Measurements from ENCODE around the gene ATP6V1B1. TPM values are rescaled to one million over a fixed set of nuclear protein-coding genes. Genes with fewer than 3 reads are reported as not detected.

ATP6V1B1 gene
- polyA plus RNA-seq, 4 donors: 67.2 to 92.1 (median 80.4) TPM

DNA sequence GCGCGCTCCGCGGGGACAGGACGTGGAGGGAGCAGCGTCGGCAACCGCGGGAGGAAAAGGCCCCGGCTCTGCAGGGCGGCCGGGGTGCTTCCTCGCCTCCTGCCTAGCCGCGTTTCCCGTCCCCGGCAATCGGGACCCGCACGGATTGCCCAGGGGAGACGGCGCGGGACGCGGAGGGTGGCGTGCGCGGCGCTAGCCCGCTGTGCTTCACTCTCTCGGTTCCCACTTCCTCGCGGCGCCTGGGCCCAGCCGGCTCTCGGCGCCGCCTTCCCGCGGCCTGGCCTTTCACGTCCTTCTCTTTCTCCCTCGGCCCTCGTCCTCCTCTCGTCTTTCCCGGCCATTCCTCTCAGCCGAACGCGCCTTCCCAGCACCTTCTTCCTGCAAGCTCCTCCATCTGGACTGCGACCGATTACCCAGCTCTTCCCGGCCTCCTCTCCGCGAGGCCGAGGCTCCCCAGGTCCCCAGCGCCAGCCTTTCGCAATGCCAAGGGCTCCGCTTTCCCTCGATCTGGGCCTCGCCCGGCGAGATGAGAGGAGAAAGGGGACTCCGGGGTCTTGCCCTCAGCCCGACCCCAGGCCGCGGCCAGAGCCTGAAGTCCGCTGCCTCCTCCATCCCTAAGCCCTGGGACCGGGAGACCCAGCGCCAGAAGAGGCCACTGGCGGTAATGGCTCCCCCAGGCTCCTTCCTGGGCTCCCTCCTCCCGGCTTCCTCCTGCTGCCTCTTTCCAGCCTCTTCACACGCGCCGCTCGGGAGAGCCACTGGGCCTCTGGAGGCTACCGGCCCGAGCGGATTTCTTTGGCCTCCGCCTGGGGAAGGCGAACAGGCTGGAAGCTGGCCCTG lies 34.3 kb upstream of the ATP6V1B1 start:
- no peak for DNase-seq (ENCODE audit: low read depth in 4 of 4, low spot score in 2 of 4)

DNA sequence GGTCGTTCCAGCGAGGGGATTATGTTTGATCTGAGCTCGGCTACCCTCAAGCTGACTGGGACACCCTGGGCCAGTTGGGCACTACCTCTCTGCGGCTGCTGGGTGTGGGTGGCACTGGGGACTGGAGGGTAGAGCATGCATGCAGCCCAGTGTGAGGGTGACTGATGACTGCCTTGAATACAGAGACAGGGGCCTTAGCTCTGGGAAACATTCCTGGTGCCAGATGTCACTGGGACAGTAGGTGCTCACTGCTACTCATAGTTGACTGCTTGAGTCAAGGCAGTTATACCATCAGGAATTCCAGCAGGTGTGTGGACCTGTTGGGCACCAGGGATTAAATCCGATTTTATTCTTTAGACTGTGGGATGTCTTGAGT lies 33.6 kb upstream of the ATP6V1B1 start:
- DNase-seq (ENCODE audit: low read depth in 4 of 4, low spot score in 2 of 4): no peak

DNA sequence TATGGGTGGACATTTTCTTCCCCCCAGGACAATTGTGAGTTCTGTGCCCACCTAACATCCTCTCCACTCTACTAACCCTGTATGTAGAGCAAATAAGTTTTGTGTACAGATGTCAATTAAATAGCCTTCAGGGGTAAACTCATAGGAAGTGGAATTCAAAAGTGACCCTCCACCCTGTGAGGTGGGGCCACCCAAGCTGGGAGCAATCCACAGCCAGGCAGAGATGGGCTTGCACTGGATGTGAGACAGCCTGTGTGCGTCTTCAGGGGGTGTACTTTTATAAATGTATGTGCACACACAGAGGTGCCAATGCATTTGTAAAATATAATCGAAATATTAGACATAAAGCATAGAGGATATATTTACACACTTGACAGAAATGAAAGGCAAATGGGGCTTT lies 33.1 kb upstream of the ATP6V1B1 start:
- DNase-seq (ENCODE audit: low read depth in 4 of 4, low spot score in 2 of 4): no peak

DNA sequence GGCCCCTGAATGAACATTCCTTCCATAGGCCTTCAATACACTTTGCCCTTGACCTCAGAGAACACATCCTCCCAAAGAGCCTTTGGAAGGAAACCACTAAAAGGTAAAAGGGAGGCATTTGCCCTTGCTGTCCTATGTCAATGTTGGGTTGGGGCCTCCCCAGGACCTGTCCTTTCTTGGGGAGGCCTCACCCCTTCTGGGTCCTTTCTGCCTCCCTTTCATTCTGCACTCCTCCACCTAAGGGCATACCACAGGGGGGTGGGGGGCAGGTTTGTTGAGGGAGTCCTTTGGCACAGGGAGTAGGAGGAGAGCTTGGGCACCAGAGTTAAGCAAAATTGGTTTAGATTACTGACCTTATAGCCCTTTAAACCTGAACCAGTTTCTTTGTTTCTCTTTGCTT lies 32.5 kb upstream of the ATP6V1B1 start:
- DNase-seq (ENCODE audit: low read depth in 4 of 4, low spot score in 2 of 4): no peak

DNA sequence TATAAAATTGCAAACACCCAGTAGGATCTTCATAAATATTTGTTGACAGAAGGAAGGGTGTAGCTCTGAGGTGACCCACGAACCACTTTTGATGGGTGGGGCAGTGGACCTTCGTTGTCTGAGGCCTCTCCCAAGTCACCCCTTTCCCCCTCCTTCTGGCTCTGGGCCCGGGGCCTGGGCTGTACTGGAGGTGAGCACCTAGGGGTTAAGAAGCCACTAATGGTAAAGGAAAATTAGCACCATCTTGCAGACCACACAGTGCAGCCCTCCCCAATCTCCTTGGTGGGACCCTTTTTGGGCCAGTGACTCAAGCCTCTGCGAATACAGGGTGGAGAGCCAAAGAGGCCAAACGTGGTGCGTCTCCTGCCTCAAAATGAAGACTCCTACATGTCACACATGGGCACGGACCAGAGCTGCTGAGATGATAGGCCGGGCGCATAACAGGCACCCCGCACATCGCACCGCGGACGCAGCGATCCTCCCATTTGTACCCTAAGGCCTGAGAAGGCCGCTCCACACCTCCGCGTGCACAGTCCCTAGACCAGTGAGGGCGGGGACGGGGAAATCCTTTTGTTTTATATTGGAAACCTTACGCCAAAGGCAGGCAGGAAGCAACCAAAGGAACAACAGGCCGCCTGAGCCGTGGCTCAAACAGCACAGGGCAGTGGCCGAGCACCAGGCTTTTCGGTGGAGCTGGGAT lies 31.9 kb upstream of the ATP6V1B1 start:
- no peak for DNase-seq (ENCODE audit: low read depth in 4 of 4, low spot score in 2 of 4)

DNA sequence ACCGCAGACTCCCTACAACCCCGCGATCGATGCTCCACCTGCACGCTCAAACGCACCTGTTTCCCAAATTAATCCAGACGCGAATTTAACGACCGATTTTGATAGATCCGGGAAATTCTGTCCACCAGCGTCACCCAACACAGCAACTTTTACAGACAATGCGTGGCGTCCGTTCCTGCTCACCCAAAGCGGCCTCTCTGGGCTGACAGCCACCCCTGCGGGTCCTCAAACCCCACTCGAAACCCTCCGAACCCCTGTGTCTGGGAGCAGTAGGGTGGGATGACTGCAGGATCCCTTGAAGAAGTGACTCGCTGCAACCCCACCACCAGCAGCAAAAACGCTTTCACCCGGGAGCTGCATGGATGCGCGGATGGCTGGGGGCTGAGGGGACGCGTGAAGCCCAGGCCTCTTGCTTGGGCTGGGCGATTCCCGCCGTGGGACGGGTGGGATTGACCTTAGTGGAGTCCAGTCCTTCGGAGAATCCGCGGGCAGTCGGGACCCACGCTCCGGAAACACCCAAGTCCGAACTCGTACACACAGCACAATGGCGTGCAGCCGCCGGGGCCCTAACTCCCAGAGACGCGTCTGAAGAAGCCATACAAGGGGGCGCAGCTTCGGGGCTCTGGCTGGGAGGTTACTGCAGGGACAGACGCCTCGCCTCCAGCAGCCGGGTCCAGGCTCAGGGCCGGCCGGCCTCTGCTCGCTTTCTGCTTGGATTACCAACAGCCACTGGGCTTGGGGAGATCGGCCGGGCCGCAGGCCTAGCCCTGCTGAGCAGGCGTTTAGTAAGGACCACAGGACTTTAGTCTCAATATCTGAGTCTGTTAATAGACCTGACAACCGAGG lies 31.1 kb upstream of the ATP6V1B1 start:
- no peak for DNase-seq (ENCODE audit: low read depth in 4 of 4, low spot score in 2 of 4)

DNA sequence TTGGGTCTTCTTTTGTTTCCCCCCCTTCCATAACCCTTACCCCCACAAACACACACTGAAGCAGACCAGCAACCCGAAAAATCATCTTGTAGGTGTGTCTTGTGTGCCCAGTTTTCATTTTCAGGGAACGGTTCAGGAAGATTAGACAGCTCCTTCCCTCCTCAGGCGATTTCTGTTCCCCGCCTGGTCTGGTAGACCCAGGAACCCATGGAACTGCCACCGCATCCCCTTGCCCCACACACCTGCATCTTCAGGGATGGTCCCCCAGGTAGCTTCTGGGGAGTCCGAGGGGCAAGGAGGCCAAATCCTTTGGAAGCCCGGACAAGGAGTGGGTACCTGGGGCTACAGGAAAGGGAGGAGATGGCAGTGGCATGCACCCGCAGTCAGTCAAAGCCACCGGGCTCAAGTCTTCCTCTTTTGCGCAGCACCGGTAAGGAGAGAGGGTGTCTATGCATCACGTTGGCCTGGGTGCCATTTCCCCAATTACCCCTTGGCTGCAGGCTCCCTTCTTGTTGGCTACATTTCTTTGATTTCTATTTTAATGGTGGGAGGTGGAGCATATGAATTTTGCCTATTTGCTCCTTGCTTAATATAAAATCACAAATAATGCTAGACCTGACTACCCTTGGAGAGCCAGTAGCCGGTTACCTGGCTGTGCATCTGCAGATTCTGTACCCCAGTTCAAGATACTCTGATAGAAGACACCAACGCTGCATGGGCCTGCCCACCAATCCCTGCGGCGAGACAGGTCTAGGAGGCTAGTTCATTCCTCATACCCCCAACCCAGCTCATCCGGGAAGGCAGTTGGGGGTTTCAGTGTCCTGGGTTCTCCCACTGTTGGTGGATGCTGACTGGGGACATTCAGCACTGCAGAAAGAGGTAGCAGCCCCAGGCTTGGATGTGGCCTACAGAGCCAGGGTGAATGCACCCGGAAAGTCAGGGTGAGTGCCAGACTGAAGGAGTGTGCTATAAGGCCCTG lies 30.0 kb upstream of the ATP6V1B1 start:
- no peak for DNase-seq (ENCODE audit: low read depth in 4 of 4, low spot score in 2 of 4)

DNA sequence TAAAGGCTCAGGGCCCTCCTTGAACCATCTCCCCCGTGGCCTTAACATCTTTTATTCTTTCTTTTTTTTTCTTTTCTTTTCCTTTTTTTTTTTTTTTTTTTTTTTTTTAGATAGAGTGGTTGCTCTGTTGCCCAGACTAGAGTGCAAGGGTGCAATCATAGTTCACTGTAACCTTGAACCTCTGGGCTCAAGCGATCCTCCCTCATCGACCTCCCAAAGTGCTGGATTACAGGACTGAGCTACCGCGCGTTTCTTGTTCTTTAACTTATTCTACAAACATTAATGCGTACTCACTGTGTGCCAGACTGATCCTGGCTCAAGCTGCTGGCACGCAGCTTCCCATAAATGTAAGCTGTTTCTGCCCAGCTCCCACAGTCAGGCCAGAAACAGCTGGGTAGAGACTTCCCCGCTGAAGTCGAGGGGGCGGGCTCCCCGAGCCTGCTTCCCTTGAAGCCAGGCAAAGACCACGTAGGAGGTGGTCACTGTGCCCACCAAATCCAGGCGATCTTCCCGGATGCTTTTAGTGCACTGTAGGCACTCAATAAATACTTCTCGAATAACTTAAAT lies 29.2 kb upstream of the ATP6V1B1 start:
- no peak for DNase-seq (ENCODE audit: low read depth in 4 of 4, low spot score in 2 of 4)

DNA sequence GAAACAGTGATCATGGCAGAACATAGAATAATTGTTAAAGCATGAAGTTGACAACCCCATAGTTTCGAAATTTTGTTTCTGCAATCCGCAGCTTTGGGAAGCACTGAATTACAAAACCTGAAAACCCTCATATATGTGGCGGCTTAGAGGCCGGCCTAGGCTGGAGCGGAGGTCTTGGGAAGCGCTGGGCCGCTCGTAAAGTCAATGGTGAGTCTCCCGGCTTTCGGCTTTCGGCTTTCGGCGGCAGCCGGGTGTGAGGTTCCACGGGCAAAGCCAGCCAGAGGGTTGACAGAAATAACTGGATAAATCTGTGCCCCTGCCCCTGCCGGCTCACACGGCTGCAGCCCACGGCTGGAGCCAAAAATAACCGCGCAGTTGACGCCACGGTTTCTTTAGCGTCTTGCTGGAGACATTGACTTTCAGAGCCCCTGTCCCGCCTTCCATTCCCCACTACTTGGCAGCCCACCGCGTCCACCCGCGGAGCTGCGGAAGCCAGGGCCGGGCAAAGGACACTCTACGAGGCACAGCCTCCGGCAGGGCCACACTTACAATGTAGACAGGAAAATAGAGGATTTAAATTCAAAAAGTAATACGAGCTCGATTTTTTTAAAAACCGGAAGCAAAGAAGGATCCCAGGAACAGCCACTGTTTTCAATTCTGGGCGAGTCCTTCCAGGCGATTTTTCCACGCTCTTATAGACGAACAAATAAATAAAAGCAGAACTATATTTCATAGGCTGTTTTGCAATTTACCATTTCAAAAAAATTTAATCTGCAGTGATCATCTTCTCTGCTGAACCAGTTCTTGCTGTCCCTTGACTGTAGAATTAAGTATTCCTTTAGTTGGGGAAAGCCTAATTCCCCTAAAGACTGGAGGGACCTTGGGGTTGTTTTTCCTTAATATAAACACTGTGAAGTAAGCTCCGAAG lies 28.3 kb upstream of the ATP6V1B1 start:
- DNase-seq (ENCODE audit: low read depth in 4 of 4, low spot score in 2 of 4): no peak

DNA sequence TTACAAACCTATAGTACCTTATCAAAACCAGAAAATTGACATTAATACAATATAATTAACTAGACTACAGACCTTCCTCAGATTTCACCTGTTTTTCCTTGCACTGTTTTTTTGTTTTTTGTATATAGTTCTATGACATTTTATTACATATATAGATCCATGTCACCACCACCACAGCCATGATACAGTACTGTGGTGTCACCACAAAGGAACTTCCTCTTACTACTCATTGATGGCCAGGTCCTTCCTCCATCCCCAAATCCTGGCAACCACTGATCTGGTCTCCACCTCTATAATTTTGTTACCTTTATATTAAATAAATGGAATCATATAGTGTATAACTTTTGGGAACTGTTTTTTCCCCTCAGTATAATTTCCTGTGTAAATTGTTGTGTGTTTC lies 19.4 kb upstream of the ATP6V1B1 start:
- DNase-seq (ENCODE audit: low read depth in 4 of 4, low spot score in 2 of 4): no peak

DNA sequence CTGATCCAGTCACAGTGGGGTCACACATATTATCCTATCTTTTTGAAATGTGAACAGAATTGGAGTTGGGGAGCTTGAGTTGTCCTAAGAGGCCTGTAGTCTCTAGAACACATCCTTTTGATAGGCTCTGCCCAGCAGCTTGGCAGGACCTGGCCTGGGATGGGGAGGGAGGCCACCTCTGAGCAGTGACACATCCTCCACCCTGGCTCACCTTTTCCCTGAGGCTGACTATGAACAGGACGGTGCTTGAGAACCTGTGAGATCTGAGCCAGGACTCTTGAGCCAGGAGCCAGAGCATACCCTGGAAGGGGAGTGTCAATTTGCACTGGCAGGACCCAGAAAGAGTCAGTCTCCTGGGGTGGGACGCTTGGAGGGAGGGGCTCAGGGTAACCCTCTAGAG lies 17.7 kb upstream of the ATP6V1B1 start:
- no peak for DNase-seq (ENCODE audit: low read depth in 4 of 4, low spot score in 2 of 4)

DNA sequence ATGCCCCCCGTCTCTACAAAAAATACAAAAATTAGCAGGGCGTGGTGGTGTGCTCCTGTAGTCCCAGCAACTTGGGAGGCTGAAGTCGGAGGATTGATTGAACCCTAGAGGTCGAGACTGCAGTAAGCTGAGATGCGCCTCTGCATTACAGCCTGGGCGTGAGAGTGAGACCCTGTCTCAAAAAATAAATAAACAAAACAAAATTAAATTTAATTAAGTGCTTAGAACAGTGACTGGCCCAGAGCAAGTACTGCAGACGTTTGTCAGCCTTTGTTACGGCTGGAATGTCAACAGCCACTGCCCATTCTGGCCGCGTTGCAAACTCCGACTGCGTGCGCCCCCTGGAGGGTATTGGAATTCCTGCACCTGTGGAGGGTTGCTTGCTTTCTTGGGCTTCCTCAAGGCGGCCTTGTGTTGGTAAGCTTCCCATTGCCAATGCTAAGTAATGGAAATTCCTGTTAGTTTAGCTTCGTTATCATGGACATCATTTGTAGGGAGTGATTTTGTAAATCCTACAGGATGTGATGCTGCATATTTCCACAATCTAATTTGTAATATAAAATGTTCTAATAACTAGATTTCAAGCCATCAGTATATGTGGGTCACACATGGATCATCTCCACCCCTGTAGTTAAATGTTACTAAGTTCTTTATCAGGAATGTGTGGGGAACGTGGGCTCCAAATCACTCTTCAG lies 15.9 kb upstream of the ATP6V1B1 start:
- DNase-seq (ENCODE audit: low read depth in 4 of 4, low spot score in 2 of 4): peak in 1 of 4 donors; percentile 78

DNA sequence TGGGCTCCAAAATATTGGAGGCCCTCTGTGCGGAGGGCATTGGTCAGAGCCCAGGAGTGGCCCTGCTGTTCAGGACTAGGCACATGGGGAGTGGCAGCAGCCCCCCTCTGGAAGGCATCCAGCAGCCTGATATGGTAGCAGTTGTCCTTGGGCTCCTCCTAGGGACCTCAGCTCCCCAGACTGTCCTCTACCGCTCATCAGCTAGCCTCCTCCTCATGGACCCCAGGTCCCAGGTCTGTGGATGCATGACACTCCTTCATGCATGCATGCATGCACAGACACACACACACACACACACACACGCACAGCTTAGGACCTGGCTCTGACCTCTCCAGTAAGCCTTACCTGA lies 15.4 kb upstream of the ATP6V1B1 start:
- DNase-seq (ENCODE audit: low read depth in 4 of 4, low spot score in 2 of 4): no peak

DNA sequence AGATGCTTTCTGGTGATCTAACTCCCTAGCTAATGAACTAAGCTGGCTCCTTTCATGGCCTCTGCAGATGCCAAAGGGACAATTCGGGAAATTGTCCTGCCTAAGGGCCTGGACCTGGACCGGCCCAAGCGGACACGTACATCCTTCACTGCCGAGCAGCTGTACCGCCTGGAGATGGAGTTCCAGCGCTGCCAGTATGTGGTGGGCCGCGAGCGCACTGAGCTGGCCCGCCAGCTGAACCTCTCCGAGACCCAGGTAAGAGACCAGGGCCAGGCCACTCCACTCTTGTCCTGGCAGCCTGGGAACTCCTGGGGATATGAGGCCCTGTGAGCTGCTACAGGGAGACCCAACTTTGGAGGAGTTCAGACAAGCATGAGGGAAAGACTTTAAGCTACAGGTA lies 14.7 kb upstream of the ATP6V1B1 start:
- no peak for DNase-seq (ENCODE audit: low read depth in 4 of 4, low spot score in 2 of 4)

DNA sequence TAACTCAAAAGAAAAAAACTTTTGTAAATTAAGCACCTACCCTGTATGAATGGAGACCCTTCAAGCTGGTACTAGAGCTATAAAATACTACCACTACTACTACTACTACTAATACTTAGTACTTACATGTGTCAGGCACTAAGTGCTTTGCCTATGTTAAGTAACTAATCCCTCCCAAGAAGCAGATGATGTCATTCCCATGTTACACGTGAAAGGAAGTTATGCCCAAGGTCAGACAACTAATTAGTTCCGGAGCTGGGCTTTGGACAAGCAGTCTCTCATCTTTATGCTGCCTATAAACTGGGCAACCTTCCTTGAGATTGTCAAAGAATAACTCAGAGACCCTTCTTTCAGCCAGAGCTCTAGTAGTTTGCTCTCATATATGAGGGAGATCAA lies 13.9 kb upstream of the ATP6V1B1 start:
- DNase-seq (ENCODE audit: low read depth in 4 of 4, low spot score in 2 of 4): no peak

DNA sequence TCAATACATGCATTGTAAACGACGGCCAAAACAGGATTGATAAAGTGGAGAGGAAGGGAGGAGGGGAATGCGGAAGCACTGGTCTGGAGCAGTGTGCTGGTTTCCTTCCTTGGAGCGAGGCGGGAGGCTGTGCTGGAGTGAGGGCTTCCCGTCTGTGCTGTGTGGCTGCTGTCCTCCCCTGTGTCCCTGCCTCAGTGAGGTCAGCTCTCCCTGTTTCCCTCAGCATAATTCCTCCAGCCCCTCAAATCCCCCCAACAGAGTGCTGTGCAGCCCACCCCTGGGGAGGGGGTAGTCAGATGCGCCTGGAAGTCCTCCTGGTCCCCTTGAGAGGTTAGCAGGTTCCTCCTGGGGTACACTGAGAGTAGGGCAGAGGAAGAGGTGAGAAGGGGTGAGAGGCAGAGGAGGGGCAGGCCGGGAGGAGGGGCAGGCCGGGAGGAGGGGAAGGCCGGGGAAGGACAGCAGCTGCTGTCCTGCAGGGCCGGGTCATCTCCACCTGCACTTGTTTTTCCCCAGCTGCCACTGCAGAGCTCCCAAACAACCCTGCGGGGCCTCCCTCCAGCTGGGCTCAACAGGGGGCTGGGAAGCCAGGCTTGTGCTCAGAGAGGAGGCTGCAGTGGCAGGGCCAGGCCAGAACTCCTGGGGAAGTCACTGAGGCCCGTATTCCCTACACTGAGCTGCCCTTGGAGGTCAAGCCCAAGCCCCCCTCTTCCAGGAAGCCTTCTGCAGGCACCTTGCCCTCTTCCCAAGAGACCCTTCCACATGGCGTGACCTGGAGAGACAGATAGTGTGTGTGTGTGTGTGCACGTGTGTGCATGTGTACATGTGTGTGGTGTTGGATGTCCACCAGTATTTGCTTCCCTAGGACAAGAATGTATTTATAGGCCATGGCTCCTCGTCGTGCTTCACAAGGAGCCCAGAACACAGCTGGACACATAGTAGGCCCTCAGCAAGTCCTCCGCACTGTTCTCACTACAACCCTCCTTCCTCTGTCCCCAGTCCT lies 13.2 kb upstream of the ATP6V1B1 start:
- DNase-seq (ENCODE audit: low read depth in 4 of 4, low spot score in 2 of 4): no peak

DNA sequence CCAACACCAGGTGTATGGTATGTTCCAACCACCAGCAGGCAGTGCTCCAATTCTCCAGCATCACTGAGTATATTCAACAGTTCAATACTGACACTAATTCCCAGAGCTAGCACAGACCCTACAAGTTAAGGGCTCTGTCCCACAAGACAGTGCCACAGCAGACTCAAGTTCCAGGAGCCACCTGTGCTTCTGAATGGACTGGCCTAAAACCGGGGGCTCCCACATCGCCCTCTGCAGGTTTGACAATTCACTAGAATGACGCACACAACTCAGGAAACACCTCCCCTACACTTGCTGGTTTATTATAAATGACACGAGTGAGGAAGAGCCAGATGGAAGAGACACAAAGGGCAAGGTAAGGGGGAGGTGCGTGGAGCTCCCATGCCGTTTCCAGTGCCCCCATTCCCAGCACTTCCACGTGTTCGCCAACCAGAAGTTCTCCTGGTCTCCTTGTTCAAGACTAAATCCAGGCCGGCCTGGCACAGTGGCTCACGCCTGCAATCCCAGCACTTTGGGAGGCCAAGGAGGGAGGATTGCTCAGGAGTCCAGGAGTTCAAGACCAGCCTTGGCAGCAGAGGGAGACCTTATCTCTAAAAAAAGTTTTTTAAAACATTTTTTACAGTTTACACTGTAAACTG lies 12.2 kb upstream of the ATP6V1B1 start:
- DNase-seq (ENCODE audit: low read depth in 4 of 4, low spot score in 2 of 4): no peak

All from left renal cortex interstitium (tissue), 4 donors.